Breast epithelium (tissue), 4 donors: ENCODE data around the gene CD28. TPM values are rescaled to one million over a fixed set of nuclear protein-coding genes. Genes with fewer than 3 reads are reported as not detected.

ENCODE experiments used
- DNase-seq, 2 donors: peaks; one replicate each; pipeline ENCODE4 v3.0.0-alpha.2; 2019; ENCODE audit warnings: low spot score in 2 of 2
- H3K27ac ChIP-seq, 2 donors: fragments of 200-600 bp; sonication (generic) in 1 of 2; one replicate each; pipeline ENCODE4 v1.5.1; 2016 to 2019; ENCODE audit warnings: mild to moderate bottlenecking in 1 of 2
- H3K27me3 ChIP-seq, 2 donors: fragments of 200-600 bp; sonication (generic) in 1 of 2; one replicate each; pipeline versions ENCODE4 v1.5.1 to v1.6.0; 2017 to 2019; ENCODE audit warnings: control low read depth in 1 of 2, mild to moderate bottlenecking in 1 of 2
- H3K36me3 ChIP-seq: fragments of 200-600 bp; one replicate; pipeline ENCODE4 v1.5.1; 2019
- H3K4me1 ChIP-seq, 2 donors: fragments of 200-600 bp; sonication (generic); one replicate each; pipeline ENCODE4 v1.5.1; 2016 to 2019; ENCODE audit warnings: control low read depth in 1 of 2
- H3K4me3 ChIP-seq, 3 donors: fragments of 200-600 bp; sonication (generic); 1 replicate in 2 of 3; 2 replicates in 1 of 3; pipeline ENCODE4 v1.5.1; 2016 to 2019; ENCODE audit warnings: mild to moderate bottlenecking in 3 of 3, moderate library complexity in 2 of 3
- H3K9me3 ChIP-seq, 2 donors: fragments of 200-600 bp; sonication (generic) in 1 of 2; one replicate each; pipeline ENCODE4 v1.5.1; 2016 to 2019; ENCODE audit warnings: control low read depth in 1 of 2
- POLR2A ChIP-seq: fragments of 450-650 bp; IDR thresholded peaks from one replicate; pipeline ENCODE4 v1.6.1; 2016; ENCODE audit warnings: antibody characterized with exemption, mild to moderate bottlenecking, moderate library complexity
- POLR2AphosphoS5 ChIP-seq, 3 donors: sonication (generic); formaldehyde crosslinking; IDR thresholded peaks; one replicate each; pipeline ENCODE4 v1.6.1; 2017; ENCODE audit warnings: antibody characterized with exemption in 3 of 3
- intact Hi-C: fragments of 100-400 bp; cut with DNase I; formaldehyde crosslinking; loops from one replicate; pipeline ENCODE4 v1.15.1; 2023; ENCODE audit warnings: low total_unique reads
- total RNA-seq, 3 donors: library from RNA; depleted of rRNA; stranded (reverse); fragments of >200 nt; gene quantifications; one replicate each; pipeline ENCODE4 v1.1.0, GENCODE V29; 2016
- TF ChIP-seq, protein P1 (sequence below), 3 donors: fragments of 450-650 bp; IDR thresholded peaks; one replicate each; pipeline ENCODE4 v1.5.1; 2016 to 2017; ENCODE audit warnings: antibody characterized with exemption in 3 of 3, mild to moderate bottlenecking in 3 of 3, moderate library complexity in 3 of 3

The CD28 gene
- total RNA-seq: 1 to 10 TPM; 2.2 to 4.2 (median 2.9) TPM

DNA sequence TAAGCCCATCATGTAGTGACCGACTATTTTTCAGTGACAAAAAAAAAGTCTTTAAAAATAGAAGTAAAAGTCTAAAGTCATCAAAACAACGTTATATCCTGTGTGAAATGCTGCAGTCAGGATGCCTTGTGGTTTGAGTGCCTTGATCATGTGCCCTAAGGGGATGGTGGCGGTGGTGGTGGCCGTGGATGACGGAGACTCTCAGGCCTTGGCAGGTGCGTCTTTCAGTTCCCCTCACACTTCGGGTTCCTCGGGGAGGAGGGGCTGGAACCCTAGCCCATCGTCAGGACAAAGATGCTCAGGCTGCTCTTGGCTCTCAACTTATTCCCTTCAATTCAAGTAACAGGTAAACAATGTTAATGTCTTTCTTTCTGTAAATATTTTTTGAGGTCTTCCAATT lies at the start of gene CD28:
Gene CD28, plus strand, starts transcription at position 237 of the 400 bp plus-strand sequence. Its CDS starts 58 bp downstream, at position 295.
- Histone ChIP-seq H3K27me3 (no peaks in the 10 kb centered on the region), H3K9me3 (peaks cover 0 to 8% of the 10 kb centered on the region in 2 donors), H3K36me3 (no peaks in the 10 kb centered on the region), H3K4me3 (no peak within 1 kb of the TSS), H3K27ac (no peak within 1 kb of the TSS), H3K4me1 (no peaks in the 10 kb centered on the region)
- intact Hi-C loops: no loop called here
- no peak for DNase-seq
- TF ChIP-seq POLR2AphosphoS5 (IDR thresholded peaks at IDR 0.05) (peak in 2 of 3 donors; percentile 27 to 40), POLR2A (no peak)
- TF ChIP-seq, protein P1, sequence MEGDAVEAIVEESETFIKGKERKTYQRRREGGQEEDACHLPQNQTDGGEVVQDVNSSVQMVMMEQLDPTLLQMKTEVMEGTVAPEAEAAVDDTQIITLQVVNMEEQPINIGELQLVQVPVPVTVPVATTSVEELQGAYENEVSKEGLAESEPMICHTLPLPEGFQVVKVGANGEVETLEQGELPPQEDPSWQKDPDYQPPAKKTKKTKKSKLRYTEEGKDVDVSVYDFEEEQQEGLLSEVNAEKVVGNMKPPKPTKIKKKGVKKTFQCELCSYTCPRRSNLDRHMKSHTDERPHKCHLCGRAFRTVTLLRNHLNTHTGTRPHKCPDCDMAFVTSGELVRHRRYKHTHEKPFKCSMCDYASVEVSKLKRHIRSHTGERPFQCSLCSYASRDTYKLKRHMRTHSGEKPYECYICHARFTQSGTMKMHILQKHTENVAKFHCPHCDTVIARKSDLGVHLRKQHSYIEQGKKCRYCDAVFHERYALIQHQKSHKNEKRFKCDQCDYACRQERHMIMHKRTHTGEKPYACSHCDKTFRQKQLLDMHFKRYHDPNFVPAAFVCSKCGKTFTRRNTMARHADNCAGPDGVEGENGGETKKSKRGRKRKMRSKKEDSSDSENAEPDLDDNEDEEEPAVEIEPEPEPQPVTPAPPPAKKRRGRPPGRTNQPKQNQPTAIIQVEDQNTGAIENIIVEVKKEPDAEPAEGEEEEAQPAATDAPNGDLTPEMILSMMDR (IDR thresholded peaks at IDR 0.05): no peak

DNA sequence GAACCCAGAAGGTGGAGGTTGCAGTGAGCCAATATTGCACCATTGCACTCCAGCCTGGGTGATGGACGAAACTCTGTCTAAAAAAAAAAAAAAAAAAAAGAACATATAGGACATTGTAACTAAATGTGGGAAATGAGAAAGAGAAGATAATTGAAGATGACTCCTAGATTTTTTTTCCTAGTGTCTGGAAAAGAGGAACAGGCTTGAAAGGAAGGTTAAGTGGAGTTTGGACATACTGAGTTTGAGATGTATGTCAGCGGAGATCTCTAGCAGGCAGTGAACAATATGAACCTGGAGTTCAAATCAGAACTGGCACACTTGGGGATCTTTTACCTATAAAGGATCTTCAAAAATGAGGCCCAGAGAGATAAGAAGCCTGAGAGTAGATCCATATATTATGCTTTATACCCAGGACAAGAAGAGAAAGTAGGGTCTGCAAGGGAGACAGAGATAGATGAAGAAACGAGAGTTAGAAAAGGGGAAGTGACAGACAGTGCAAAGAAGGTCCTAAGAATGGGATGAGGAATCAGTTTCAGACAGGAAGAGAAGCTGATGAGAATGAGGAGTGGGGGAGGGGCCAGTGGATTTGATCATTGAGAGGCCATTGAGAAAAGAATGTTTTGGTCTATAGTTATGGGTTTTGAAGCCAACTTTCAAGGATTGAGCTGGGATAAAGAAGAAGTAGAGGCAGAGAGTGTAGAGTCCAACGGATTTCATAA lies 46.9 kb upstream of the CD28 start:
- no peaks in the 10 kb centered on the region for H3K27me3 ChIP-seq
- H3K4me3 ChIP-seq: no peak overlapping the region
- intact Hi-C loops: loop anchor here (10.0 kb wide), 1 partner anchor 1905 kb away; no protein-coding TSS in a partner anchor
- DNase-seq: no peak
- TF ChIP-seq POLR2A (no peak), POLR2AphosphoS5 (IDR thresholded peaks at IDR 0.05) (no peak)
- TF ChIP-seq, protein P1 (IDR thresholded peaks at IDR 0.05): no peak
- H3K36me3 ChIP-seq: no peaks in the 10 kb centered on the region
- no peaks in the 10 kb centered on the region for H3K9me3 ChIP-seq
- H3K27ac ChIP-seq: no peak overlapping the region
- no peaks in the 10 kb centered on the region for H3K4me1 ChIP-seq

DNA sequence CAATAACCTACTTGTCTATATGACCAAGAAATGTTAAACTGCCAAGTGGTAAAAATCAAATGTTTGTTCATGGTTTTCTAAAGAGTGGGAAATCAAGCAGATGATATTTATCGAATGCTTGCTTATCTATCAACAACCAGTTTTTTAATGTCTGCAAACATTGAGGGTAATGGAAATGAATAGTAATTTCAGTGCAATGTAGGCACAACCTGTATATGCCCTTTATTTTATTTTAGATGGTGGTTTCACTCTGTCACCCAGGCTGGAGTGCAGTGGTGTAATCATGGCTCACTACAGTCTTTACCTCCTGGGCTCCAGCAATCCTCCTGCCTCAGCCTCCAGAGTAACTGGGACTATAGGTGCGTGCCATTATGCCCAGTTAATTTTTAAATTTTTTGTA lies 46.0 kb upstream of the CD28 start:
- Histone ChIP-seq H3K36me3 (no peaks in the 10 kb centered on the region), H3K27ac (no peak overlapping the region), H3K9me3 (no peaks in the 10 kb centered on the region), H3K27me3 (no peaks in the 10 kb centered on the region), H3K4me1 (no peaks in the 10 kb centered on the region), H3K4me3 (no peak overlapping the region)
- intact Hi-C loops: no loop called here
- DNase-seq: no peak
- TF ChIP-seq, protein P1 (IDR thresholded peaks at IDR 0.05): no peak
- TF ChIP-seq POLR2AphosphoS5 (IDR thresholded peaks at IDR 0.05) (no peak), POLR2A (no peak)

DNA sequence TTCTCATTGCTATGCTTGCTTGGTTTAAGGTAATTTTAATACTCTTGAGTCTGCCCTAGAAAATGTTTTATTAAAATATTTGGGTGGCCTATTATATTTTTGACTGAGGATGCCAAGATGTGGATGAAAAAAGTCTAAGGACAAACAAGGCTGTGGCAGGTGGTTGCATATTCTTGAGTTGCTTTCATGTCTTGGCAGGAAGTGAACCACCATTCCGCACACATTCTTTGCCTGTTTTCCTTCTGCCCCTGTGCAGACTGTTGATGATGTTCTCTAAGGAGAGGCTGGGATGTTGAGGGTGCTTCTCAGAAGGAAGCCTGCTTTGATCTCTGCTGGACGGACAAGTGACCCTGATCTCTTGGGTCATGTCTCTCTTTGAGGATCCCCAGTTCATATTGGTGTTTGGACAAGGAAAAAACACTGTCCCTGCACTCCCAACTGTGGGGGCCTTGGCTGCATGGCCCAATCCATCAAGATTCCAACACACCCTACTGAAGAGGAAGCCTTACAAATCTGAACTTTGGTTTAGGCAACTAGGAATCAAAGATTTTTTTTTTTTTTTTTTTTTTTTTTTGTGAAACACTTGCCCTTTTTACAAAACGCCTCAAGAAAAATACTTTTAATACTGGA lies 45.0 kb upstream of the CD28 start:
- Histone ChIP-seq H3K36me3 (no peaks in the 10 kb centered on the region), H3K27ac (no peak overlapping the region), H3K4me3 (no peak overlapping the region), H3K27me3 (no peaks in the 10 kb centered on the region), H3K4me1 (no peaks in the 10 kb centered on the region), H3K9me3 (no peaks in the 10 kb centered on the region)
- intact Hi-C loops: no loop called here
- DNase-seq: no peak
- TF ChIP-seq POLR2AphosphoS5 (IDR thresholded peaks at IDR 0.05) (no peak), POLR2A (no peak)
- TF ChIP-seq, protein P1 (IDR thresholded peaks at IDR 0.05): no peak

DNA sequence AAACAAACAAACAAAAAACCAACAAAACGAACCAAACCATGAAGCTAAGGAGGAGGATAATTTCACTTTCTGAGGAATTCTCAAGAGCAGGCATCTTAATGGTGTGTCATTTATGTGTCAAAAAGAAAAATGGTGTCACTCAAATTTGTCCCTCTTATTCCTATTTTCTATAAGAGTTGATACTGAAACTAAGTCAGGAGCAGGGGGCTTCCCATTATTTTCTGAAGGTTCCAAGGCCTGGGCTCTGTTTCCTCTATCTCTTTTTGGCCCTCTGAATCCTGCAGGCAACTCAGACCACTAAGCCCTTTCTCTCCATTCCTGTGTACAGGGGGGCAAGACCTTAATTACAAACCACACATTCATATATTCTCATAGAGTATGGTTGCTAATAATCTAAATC lies 44.0 kb upstream of the CD28 start:
- Histone ChIP-seq H3K36me3 (no peaks in the 10 kb centered on the region), H3K27ac (no peak overlapping the region), H3K4me3 (no peak overlapping the region), H3K27me3 (no peaks in the 10 kb centered on the region), H3K4me1 (no peaks in the 10 kb centered on the region), H3K9me3 (no peaks in the 10 kb centered on the region)
- TF ChIP-seq, protein P1 (IDR thresholded peaks at IDR 0.05): no peak
- TF ChIP-seq POLR2AphosphoS5 (IDR thresholded peaks at IDR 0.05): no peak
- DNase-seq: no peak
- intact Hi-C loops: no loop called here
